ENCODE measurements around the gene CAMTA1.

The CAMTA1 gene

GRCh38 chr1:7111853-7112252 is 326.6 kb downstream of the CAMTA1 start:
- no peak overlapping the region for H3K4me3 ChIP-seq (ENCODE audit: low read depth, low read length)
- no peak for TF ChIP-seq CTCF (IDR thresholded peaks at IDR 0.05; ENCODE audit: low read depth, low read length)

DNA sequence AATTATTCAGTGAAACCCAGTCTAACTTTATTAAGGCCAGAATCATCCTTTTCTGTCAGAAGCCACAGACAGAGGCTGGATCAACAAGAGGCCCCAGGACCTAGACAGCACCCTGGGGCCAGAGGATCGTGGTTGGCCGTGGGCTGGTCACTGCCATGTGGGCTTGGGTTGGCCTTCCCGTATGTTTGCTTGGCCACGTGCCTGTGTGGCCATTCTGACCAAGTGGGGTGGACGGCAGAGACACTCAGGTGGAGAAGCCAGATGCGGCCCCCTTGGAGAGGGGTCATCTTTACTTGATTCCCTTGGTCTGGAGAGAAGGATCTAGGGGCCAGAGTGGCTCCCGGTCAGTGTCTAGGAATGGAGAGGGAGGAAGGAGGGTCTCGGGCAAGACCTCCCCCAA is 327.9 kb downstream of the CAMTA1 start:
- no peak for TF ChIP-seq CTCF (IDR thresholded peaks at IDR 0.05; ENCODE audit: low read depth, low read length)

DNA sequence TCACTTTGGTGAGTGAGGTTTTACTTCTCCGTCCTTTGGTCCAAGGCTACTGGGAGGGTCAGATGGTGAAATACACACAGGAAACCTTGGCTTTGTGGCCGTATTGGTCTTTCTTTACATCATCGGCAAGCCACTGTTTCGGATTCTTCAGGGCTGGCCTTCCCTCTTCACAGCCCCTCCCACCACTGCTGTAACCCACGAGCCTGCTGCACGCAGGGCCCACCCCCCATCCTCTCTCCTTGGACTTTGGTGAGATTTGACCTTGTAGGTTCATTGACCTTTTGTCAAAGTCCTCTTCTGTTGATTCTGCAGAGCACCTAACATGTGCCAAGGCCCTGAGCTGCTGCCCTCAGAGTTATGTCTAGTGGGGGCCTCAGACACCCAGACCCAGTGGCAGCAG is 328.6 kb downstream of the CAMTA1 start:
- TF ChIP-seq CTCF (IDR thresholded peaks at IDR 0.05; ENCODE audit: low read depth, low read length): no peak

More for the DNA sequence above, 327.9 kb downstream of the CAMTA1 start:
- H3K4me3 ChIP-seq (ENCODE audit: low read depth, low read length): no peak overlapping the region

GRCh38 chr1:7116001-7116400 is 330.7 kb downstream of the CAMTA1 start:
- no peak for TF ChIP-seq CTCF (IDR thresholded peaks at IDR 0.05; ENCODE audit: low read depth, low read length)
- no peak overlapping the region for H3K4me3 ChIP-seq (ENCODE audit: low read depth, low read length)

More for the DNA sequence above, 328.6 kb downstream of the CAMTA1 start:
- H3K4me3 ChIP-seq (ENCODE audit: low read depth, low read length): no peak overlapping the region

- no peak overlapping the region for H3K4me3 ChIP-seq (ENCODE audit: low read depth, low read length)
- no peak for TF ChIP-seq CTCF (IDR thresholded peaks at IDR 0.05; ENCODE audit: low read depth, low read length)
Measured at GRCh38 chr1:7117399-7118281, 332.4 kb downstream of the CAMTA1 start.

GRCh38 chr1:7119156-7119555 is 333.9 kb downstream of the CAMTA1 start:
- H3K4me3 ChIP-seq (ENCODE audit: low read depth, low read length): no peak overlapping the region
- TF ChIP-seq CTCF (IDR thresholded peaks at IDR 0.05; ENCODE audit: low read depth, low read length): no peak

GRCh38 chr1:7120863-7121621 is 335.8 kb downstream of the CAMTA1 start:
- no peak overlapping the region for H3K4me3 ChIP-seq (ENCODE audit: low read depth, low read length)
- TF ChIP-seq CTCF (IDR thresholded peaks at IDR 0.05; ENCODE audit: low read depth, low read length): peak; percentile 4; the same call in 1 of the 2 replicates

Data from WI38 (cell line).